Activated T-helper 2 cell treated with anti-CD3 and anti-CD28 coated beads, Interferon-gamma antibody, Interleukin-2, Interleukin-4, amounts not matched to agents 10 μg/mL and 5 μg/mL and 100 μg/mL, durations not matched to agents 14 hours and 24 hours and 36 hours (primary cell): ENCODE measurements around the gene SV2A. TPM values are rescaled to one million over a fixed set of nuclear protein-coding genes. Genes with fewer than 3 reads are reported as not detected.
"Not testable (repeated sequence)": the region's sequence is repeated elsewhere in the genome, so short reads cannot be mapped to it uniquely, and the experiment has no call there.

Experiments
- DNase-seq: peaks from one replicate; pipeline ENCODE4 v3.0.0; 2021; ENCODE audit warnings: low spot score
- H3K27ac Mint-ChIP-seq: one replicate; pipeline ENCODE4 v1.8.0; 2021; ENCODE audit warnings: mixed read lengths
- H3K27me3 Mint-ChIP-seq: one replicate; pipeline ENCODE4 v1.8.0; 2021; ENCODE audit warnings: low read depth, mixed read lengths
- H3K36me3 Mint-ChIP-seq: one replicate; pipeline ENCODE4 v1.8.0; 2021; ENCODE audit warnings: low read depth, mixed read lengths
- H3K4me1 Mint-ChIP-seq: one replicate; pipeline ENCODE4 v1.8.0; 2021; ENCODE audit warnings: low read depth, mixed read lengths
- H3K4me3 Mint-ChIP-seq: one replicate; pipeline ENCODE4 v1.8.0; 2021; ENCODE audit warnings: low read depth, mild to moderate bottlenecking, moderate library complexity, mixed read lengths
- H3K9me3 Mint-ChIP-seq: one replicate; pipeline ENCODE4 v1.8.0; 2021; ENCODE audit warnings: mixed read lengths
- intact Hi-C: fragments of 100-400 bp; cut with micrococcal nuclease; formaldehyde crosslinking; loops from one replicate; pipeline ENCODE4 v1.15.1; 2023
- total RNA-seq: library from RNA; stranded (reverse); gene quantifications from 2 replicates; pipeline ENCODE4 v1.2.3, GENCODE V29; 2022

Gene SV2A
- total RNA-seq, 1 donor from 2014 or later, result 18.4 TPM

DNA sequence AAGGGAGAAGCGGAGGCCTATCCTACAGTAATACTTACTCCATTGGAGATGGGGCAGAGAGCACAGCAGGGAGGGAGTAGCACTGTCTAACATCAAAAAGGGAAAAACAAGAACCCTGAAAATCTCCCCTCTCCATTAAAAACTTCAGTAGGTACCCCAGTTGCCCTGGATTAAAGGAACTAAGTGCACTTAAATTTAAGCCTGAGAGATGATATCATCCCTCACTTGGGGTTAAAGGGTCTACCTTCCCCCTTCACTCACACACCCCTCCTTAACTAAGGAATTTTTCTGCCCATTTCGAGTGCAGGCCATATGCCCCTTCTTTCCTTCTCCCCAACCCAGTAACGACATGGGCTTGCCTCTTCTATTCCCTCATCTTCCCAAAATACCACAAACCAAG, 22.8 kb upstream of the SV2A start:
- intact Hi-C loops, result no loop called here
- H3K4me1 Mint-ChIP-seq, result peaks cover 31% of the 10 kb centered on the region
- peak overlapping the region; percentile 10 for H3K27ac Mint-ChIP-seq
- no peaks in the 10 kb centered on the region for H3K9me3 Mint-ChIP-seq
- H3K27me3 Mint-ChIP-seq, result no peaks in the 10 kb centered on the region
- H3K36me3 Mint-ChIP-seq, result peaks cover 17% of the 10 kb centered on the region
- H3K4me3 Mint-ChIP-seq, result no peak overlapping the region
- no peak for DNase-seq

DNA sequence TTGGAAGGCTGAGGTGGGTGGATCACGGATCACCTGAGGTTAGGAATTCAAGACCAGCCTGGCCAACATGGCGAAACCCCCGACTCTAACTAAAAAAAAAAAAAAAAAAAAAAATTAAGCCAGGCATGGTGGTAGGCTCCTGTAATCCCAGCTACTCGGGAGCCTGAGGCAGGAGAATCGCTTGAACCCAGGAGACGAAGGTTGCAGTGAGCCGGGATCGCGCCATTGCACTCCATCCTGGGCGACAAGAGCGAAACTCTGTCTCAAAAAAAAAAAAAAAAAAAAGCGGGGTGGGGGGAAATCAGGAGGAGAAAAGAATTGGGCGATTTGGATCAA, 21.0 kb upstream of the SV2A start:
- Mint-ChIP-seq H3K27ac (peak overlapping the region; percentile 77), H3K4me1 (peaks cover 29% of the 10 kb centered on the region), H3K4me3 (peak overlapping the region; percentile 37)
- not testable (repeated sequence) for H3K36me3 Mint-ChIP-seq, H3K9me3 Mint-ChIP-seq, H3K27me3 Mint-ChIP-seq, DNase-seq
- intact Hi-C loops, result loop anchor here (1.0 to 5.0 kb wide), 3 partner anchors 7 to 69 kb away; partner anchors contain the start of gene SF3B4

DNA sequence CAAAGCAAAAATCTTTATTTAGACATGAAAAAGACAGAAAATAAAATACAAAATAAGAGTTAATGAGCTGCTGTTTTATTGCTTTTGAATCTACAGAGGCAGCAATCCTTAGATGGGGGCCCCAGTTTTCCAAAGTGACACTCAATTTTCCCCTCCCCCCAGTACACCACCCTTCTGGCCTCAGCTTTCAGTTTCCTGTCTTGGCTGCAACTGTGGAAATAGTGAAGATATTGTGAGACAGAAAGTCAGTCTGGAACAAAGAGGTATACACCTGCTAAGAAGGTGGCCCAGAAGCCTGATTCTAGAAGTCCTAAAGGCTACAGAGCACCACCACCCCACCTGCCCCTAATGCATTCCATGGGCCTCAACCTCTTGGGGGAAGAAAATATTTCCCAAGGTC, 20.1 kb upstream of the SV2A start:
- H3K27ac Mint-ChIP-seq, result peak overlapping the region; percentile 46
- intact Hi-C loops, result loop anchor here (5.0 kb wide), 1 partner anchor 70 kb away; no protein-coding TSS in a partner anchor
- no peak for DNase-seq
- no peaks in the 10 kb centered on the region for H3K9me3 Mint-ChIP-seq
- no peaks in the 10 kb centered on the region for H3K27me3 Mint-ChIP-seq
- H3K36me3 Mint-ChIP-seq, result no peaks in the 10 kb centered on the region
- peaks cover 22% of the 10 kb centered on the region for H3K4me1 Mint-ChIP-seq
- peak overlapping the region; percentile 11 for H3K4me3 Mint-ChIP-seq

DNA sequence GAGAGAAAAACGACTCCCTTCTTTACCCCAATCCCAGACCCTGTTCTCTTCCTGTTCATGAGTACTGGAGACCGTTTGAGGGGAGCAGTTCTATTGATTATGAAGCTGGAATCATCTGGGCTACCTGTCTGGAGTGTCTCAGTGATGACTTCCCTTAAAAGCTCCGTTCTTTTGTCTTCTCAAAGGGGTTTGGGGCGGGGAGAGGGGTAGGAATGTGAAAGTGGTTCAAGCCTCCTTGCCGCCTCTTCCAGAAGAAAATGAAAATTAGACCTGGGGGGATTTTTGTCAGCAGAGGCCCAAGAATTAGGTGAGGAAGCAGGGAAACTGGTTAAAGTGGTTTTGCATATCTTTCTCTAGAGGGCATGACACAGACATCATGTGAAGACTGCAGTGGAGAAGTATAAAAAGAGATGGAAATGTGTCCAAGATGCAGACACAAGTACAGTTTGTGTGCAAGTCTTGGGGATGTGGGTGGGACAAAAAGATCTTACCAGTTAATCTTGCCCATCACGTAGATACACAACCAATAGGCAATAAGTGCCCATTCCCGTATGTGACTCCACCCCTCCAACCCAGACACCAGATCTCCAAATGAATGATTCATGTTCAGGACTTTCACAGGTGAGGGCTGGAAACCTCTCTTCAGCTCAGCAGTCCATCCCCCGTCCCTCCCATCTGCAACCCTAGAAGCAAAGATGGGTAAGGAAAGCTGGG, 19.5 kb upstream of the SV2A start:
- H3K9me3 Mint-ChIP-seq, result no peaks in the 10 kb centered on the region
- DNase-seq, result no peak

GRCh38 chr1:149936170-149936991, 18.7 kb upstream of the SV2A start, which contains the start of gene MTMR11:
MTMR11 (minus strand) TSS chr1:149936879; CDS start chr1:149936647, 232 bp downstream.
- no peaks in the 10 kb centered on the region for H3K36me3 Mint-ChIP-seq
- peaks cover 27% of the 10 kb centered on the region for H3K4me1 Mint-ChIP-seq
- DNase-seq, result no peak
- H3K27me3 Mint-ChIP-seq, result no peaks in the 10 kb centered on the region
- peak within 1 kb of the TSS; percentile 11 for H3K4me3 Mint-ChIP-seq
- peak within 1 kb of the TSS; percentile 46 for H3K27ac Mint-ChIP-seq
- intact Hi-C loops, result loop anchor here (5.0 kb wide), 1 partner anchor 71 kb away; no protein-coding TSS in a partner anchor
- H3K9me3 Mint-ChIP-seq, result no peaks in the 10 kb centered on the region

More for the DNA sequence above, 19.5 kb upstream of the SV2A start:
- H3K36me3 Mint-ChIP-seq, result no peaks in the 10 kb centered on the region
- intact Hi-C loops, result loop anchor here (5.0 kb wide), 1 partner anchor 70 kb away; no protein-coding TSS in a partner anchor
- H3K27ac Mint-ChIP-seq, result peak overlapping the region; percentile 42
- peaks cover 22% of the 10 kb centered on the region for H3K4me1 Mint-ChIP-seq
- no peaks in the 10 kb centered on the region for H3K27me3 Mint-ChIP-seq
- peak overlapping the region; percentile 11 for H3K4me3 Mint-ChIP-seq

DNA sequence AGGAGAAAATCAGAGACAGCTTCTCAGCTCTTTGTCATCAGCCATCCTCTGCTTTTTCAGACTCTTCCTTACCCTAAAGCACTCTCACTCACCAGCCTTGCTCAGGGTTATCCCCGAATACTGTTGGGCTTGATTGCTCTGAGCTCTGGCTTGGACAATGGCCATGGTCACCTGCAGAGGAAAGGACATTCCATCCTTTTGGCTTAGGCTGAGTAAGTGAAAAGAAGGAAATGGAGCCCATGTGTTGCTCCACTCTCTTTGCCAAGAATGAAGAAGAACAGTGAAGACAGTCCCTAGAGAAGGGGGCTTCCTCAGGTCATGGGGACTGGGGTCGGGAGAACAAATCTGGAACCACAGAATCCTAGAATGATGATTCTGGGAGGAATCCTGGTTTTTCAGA, 16.7 kb upstream of the SV2A start:
- H3K4me3 Mint-ChIP-seq, result no peak overlapping the region
- H3K36me3 Mint-ChIP-seq, result no peaks in the 10 kb centered on the region
- no peak for DNase-seq
- no peaks in the 10 kb centered on the region for H3K9me3 Mint-ChIP-seq
- H3K27ac Mint-ChIP-seq, result no peak overlapping the region
- peaks cover 33% of the 10 kb centered on the region for H3K4me1 Mint-ChIP-seq
- H3K27me3 Mint-ChIP-seq, result no peaks in the 10 kb centered on the region
- intact Hi-C loops, result no loop called here

GRCh38 chr1:149933208-149933607, 15.6 kb upstream of the SV2A start:
- H3K27ac Mint-ChIP-seq, result no peak overlapping the region
- no peaks in the 10 kb centered on the region for H3K36me3 Mint-ChIP-seq
- H3K27me3 Mint-ChIP-seq, result no peaks in the 10 kb centered on the region
- peaks cover 35% of the 10 kb centered on the region for H3K4me1 Mint-ChIP-seq
- H3K9me3 Mint-ChIP-seq, result no peaks in the 10 kb centered on the region
- no peak for DNase-seq
- intact Hi-C loops, result no loop called here
- H3K4me3 Mint-ChIP-seq, result no peak overlapping the region

DNA sequence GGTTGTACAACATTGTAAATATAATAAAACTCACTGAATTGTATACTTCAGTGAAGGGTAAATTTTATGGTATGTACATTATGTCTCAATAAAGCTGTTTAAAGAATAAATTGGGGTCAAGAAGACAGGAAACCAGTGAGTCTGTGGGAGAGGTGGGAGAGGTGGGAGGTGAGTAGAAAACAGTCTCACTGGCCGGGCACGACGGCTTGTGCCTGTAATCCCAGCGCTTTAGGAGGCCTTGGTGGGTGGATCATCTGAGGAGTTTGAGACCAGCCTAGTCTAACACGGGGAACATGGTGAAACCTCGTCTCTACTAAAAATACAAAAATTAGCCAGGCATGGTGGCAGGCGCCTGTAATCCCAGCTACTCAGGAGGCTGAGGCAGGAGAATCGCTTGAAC, 14.8 kb upstream of the SV2A start:
- Mint-ChIP-seq H3K36me3 (peaks cover 3% of the 10 kb centered on the region), H3K27me3 (no peaks in the 10 kb centered on the region), H3K4me1 (peaks cover 29% of the 10 kb centered on the region), H3K9me3 (no peaks in the 10 kb centered on the region), H3K4me3 (no peak overlapping the region), H3K27ac (no peak overlapping the region)
- intact Hi-C loops, result no loop called here
- DNase-seq, result no peak

GRCh38 chr1:149931212-149931790, 13.7 kb upstream of the SV2A start:
- Mint-ChIP-seq H3K4me1 (peaks cover 25% of the 10 kb centered on the region), H3K27ac (peak overlapping the region; percentile 59), H3K27me3 (no peaks in the 10 kb centered on the region), H3K9me3 (no peaks in the 10 kb centered on the region), H3K36me3 (peaks cover 12% of the 10 kb centered on the region), H3K4me3 (no peak overlapping the region)
- no peak for DNase-seq
- intact Hi-C loops, result loop anchor here (1.0 kb wide), 1 partner anchor 8 kb away; no protein-coding TSS in a partner anchor

DNA sequence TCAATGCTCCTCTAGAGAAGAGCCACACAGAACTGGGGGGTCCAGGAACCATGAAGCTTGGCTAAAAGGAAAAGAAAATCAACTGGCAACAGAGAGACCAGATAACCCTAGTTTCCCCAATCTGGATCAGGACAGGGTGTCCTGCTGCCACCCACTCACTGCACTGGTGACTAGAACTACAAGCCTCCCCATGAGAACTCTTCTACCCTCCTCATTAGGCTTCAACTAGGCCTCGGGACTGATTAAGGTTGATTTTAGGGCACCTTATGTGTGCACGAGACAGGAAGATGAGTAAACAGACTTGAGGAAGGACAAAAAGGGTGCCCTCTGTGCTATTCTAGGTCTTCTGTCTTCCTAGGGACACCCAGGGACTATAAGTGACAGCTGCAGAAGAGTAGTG, 12.2 kb upstream of the SV2A start:
- intact Hi-C loops, result loop anchor here (5.0 kb wide), 1 partner anchor 82 kb away; the partner anchor contains the start of gene OTUD7B

DNA sequence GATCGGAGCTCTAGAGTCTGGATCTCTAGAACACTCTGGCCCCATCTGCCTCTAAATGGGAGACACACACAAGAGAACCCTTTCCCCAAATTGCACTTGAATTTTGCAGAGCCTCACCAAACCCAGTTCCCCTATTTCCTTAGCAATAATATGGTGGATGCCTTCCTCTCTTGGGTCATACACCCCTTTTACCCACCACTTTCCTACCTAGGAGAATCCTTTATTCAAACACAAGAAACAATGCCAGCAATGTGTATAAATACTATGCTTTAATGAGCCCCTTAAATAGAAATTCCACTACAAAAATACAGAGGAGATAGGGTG, 10.7 kb upstream of the SV2A start:
- H3K9me3 Mint-ChIP-seq, result no peaks in the 10 kb centered on the region
- no peaks in the 10 kb centered on the region for H3K27me3 Mint-ChIP-seq
- peak overlapping the region; percentile 100 for H3K4me3 Mint-ChIP-seq
- DNase-seq, result no peak
- peaks cover 40% of the 10 kb centered on the region for H3K36me3 Mint-ChIP-seq
- H3K4me1 Mint-ChIP-seq, result peaks cover 41% of the 10 kb centered on the region
- intact Hi-C loops, result loop anchor here (5.0 kb wide), 1 partner anchor 84 kb away; the partner anchor contains the start of gene OTUD7B
- H3K27ac Mint-ChIP-seq, result peak overlapping the region; percentile 95

More for the DNA sequence above, 12.2 kb upstream of the SV2A start:
- Mint-ChIP-seq H3K27me3 (no peaks in the 10 kb centered on the region), H3K36me3 (peaks cover 26% of the 10 kb centered on the region), H3K9me3 (no peaks in the 10 kb centered on the region), H3K4me3 (no peak overlapping the region), H3K4me1 (peaks cover 34% of the 10 kb centered on the region), H3K27ac (no peak overlapping the region)
- DNase-seq, result no peak

- peaks cover 46% of the 10 kb centered on the region for H3K36me3 Mint-ChIP-seq
- peaks cover 41% of the 10 kb centered on the region for H3K4me1 Mint-ChIP-seq
- H3K27ac Mint-ChIP-seq, result peak within 1 kb of the TSS; percentile 95
- DNase-seq, result peak; percentile 95
- peak within 1 kb of the TSS; percentile 100 for H3K4me3 Mint-ChIP-seq
- H3K9me3 Mint-ChIP-seq, result no peaks in the 10 kb centered on the region
- no peaks in the 10 kb centered on the region for H3K27me3 Mint-ChIP-seq
- intact Hi-C loops, result loop anchor here (1.0 to 5.0 kb wide), 3 partner anchors 12 to 85 kb away; partner anchors contain the start of genes BOLA1 and OTUD7B
These were observed 10.1 kb upstream of the SV2A start, which contains the start of gene SF3B4 for GRCh38 chr1:149927563-149928400. SF3B4 (minus strand) TSS chr1:149927803; CDS start chr1:149927759, 44 bp downstream.
